PC-3 (cell line): Measurements from ENCODE around the gene GMDS. TPM values are rescaled to one million over a fixed set of nuclear protein-coding genes. Genes with fewer than 3 reads are reported as not detected.

ENCODE experiments used
- ATAC-seq: fragments of 200-7000 bp; cut with Tn5 transposase; 2 replicates; pipeline ENCODE4 v1.9.1; 2020; ENCODE audit warnings: mild to moderate bottlenecking, moderate library complexity
- BruUV-seq: library from RNA; stranded (reverse); fragments of 400-500 nt; replicated peaks from 2 replicates; lab custom pipeline; 2021; lab: Mats Ljungman, UMichigan
- CTCF ChIA-PET: fragments of 300-600 bp; sonication (Branson Sonifier 250); formaldehyde crosslinking; loops from one replicate; lab custom pipeline; 2022; ENCODE audit warnings: antibody characterized with exemption; lab: Charles Lee
- POLR2A ChIA-PET: fragments of 300-600 bp; sonication (Branson Sonifier 250); formaldehyde crosslinking; loops from one replicate; lab custom pipeline; 2022; ENCODE audit warnings: antibody characterized with exemption; ENCODE audit not compliant: unreplicated experiment; lab: Charles Lee
- DNase-seq: peaks from one replicate; pipeline ENCODE4 v3.0.0-alpha.2; 2015
- H2AFZ ChIP-seq: fragments of 300-600 bp; sonication (generic); 2 replicates; pipeline ENCODE4 v1.6.0; 2016; ENCODE audit warnings: antibody characterized with exemption, low read length
- H3F3A ChIP-seq: fragments of 300-600 bp; sonication (generic); one replicate; pipeline ENCODE4 v1.6.0; 2017; ENCODE audit warnings: antibody characterized with exemption, low read length, control low read depth, mild to moderate bottlenecking; ENCODE audit not compliant: unreplicated experiment
- H3K27ac ChIP-seq: fragments of 300-600 bp; sonication (generic); 2 replicates; pipeline ENCODE4 v1.5.1; 2016; ENCODE audit warnings: mild to moderate bottlenecking, low read length
- H3K27me3 ChIP-seq: fragments of 300-600 bp; sonication (generic); 2 replicates; pipeline ENCODE4 v1.6.1; 2016; ENCODE audit warnings: low read length, mixed read lengths
- H3K36me3 ChIP-seq: fragments of 300-600 bp; sonication (generic); 2 replicates; pipeline ENCODE4 v1.6.1; 2016; ENCODE audit warnings: low read depth, mixed run types, low read length, mixed read lengths
- H3K4me1 ChIP-seq: fragments of 300-600 bp; sonication (generic); 2 replicates; pipeline ENCODE4 v1.5.1; 2016; ENCODE audit warnings: low read length; ENCODE audit not compliant: insufficient read depth
- H3K4me2 ChIP-seq: fragments of 300-600 bp; sonication (generic); 2 replicates; pipeline ENCODE4 v1.6.0; 2016; ENCODE audit warnings: low read length
- H3K4me3 ChIP-seq: fragments of 300-600 bp; sonication (generic); 2 replicates; pipeline ENCODE4 v1.5.1; 2016; ENCODE audit warnings: mild to moderate bottlenecking, low read length, mixed read lengths
- H3K79me2 ChIP-seq: fragments of 300-600 bp; sonication (generic); 2 replicates; pipeline ENCODE4 v1.6.1; 2017; ENCODE audit warnings: low read length, mixed read lengths
- H3K9ac ChIP-seq: fragments of 300-600 bp; sonication (generic); 2 replicates; pipeline ENCODE4 v1.6.0; 2016; ENCODE audit warnings: mild to moderate bottlenecking, low read length
- H3K9me2 ChIP-seq: fragments of 300-600 bp; sonication (generic); replicated peaks from 2 replicates; pipeline ENCODE4 v1.6.1; 2016; ENCODE audit warnings: mixed run types, low read length, mixed read lengths
- H3K9me3 ChIP-seq: fragments of 300-600 bp; sonication (generic); 2 replicates; pipeline ENCODE4 v1.6.1; 2016; ENCODE audit warnings: low read length, mixed read lengths
- H4K20me1 ChIP-seq: fragments of 300-600 bp; sonication (generic); 2 replicates; pipeline ENCODE4 v1.6.1; 2016; ENCODE audit warnings: low read length, mixed read lengths
- CTCF ChIP-seq: fragments of 300-600 bp; sonication (generic); conservative IDR thresholded peaks from 2 replicates; pipeline ENCODE4 v1.5.1; 2017; ENCODE audit warnings: antibody characterized with exemption, low read depth, mild to moderate bottlenecking, low read length
- EZH2 ChIP-seq: fragments of 300-600 bp; sonication (generic); IDR thresholded peaks from one replicate; pipeline ENCODE4 v1.6.1; 2017; ENCODE audit warnings: antibody characterized with exemption, mild to moderate bottlenecking, low read length; ENCODE audit not compliant: unreplicated experiment
- EZH2phosphoT487 ChIP-seq: fragments of 300-600 bp; sonication (generic); IDR thresholded peaks from 2 replicates; pipeline ENCODE4 v1.6.1; 2018; ENCODE audit warnings: mild to moderate bottlenecking, antibody characterized with exemption, low read length, borderline replicate concordance
- intact Hi-C: fragments of 100-400 bp; cut with micrococcal nuclease; formaldehyde crosslinking; loops from 2 replicates; pipeline ENCODE4 v1.9.0; 2023
- total RNA-seq: library from RNA; depleted of rRNA; stranded (reverse); fragments of >200 nt; gene quantifications from 2 replicates; pipeline ENCODE4 v1.2.3, GENCODE V29; 2014

The GMDS gene
- total RNA-seq, 1 experiment from 2014 or later, result 18.3 TPM

DNA sequence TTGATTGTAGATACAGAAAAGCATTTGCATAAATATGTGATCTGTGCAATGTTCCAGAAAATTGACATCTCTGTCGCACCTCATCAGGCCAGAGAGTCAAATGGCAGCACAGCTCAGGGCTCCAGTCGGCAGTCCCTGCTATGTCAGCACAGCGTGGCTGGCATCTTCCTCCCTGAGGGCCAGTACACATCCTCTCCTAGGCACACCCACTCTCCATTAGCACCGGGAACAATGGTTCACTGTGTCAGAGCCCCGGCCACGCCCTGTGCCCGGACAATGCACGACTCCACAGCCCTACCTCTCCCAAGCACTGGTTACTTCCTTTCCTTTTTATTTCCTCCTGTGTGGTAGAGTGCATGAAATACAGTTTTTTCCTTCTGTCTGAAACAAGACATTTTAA, 520.8 kb downstream of the GMDS start:
- H3K27ac ChIP-seq, result peak overlapping the region; percentile 96

DNA sequence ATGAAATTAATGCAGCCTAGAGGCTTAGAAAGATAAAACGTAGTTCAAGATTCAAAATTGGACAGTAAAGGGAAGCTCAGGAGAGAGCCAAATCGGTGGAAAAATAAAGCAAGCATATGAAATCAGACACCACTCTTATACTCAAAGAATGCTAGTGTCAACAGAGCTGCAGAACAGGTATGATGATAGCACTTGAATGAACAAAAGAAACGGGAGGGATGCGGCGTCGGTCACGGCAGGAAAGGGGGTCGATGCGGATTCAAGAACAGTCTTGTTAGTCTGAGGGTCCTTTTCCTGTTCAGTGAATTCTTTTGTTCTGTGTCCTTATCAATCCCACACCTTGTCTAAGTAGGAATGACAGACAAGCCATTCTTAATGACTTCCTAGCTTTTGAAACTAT, 521.3 kb downstream of the GMDS start:
- POLR2A ChIA-PET, result interaction anchor here (0.6 kb wide), 1 partner anchor 112 kb away, joined by 4 read pairs; no protein-coding TSS in a partner anchor
- H3K36me3 ChIP-seq, result no peaks in the 10 kb centered on the region; the same call in 1 of the 2 replicates
- H2AFZ ChIP-seq, result peak overlapping the region; percentile 38
- H3K4me1 ChIP-seq, result peaks cover 20% of the 10 kb centered on the region
- peak overlapping the region; percentile 74 for H3K4me2 ChIP-seq
- H4K20me1 ChIP-seq, result no peaks in the 10 kb centered on the region
- no peaks in the 10 kb centered on the region for H3K9me2 ChIP-seq
- no peaks in the 10 kb centered on the region for H3K9me3 ChIP-seq
- H3K27me3 ChIP-seq, result no peaks in the 10 kb centered on the region
- H3K9ac ChIP-seq, result peak overlapping the region; percentile 75
- H3F3A ChIP-seq, result no peaks in the 10 kb centered on the region
- TF ChIP-seq EZH2phosphoT487 (no peak), EZH2 (no peak)
- peak; percentile 79 for DNase-seq
- CTCF ChIA-PET, result interaction anchor here (0.6 to 0.7 kb wide), 2 partner anchors 380 to 501 kb away, joined by 3 to 4 read pairs; no protein-coding TSS in a partner anchor
- no peaks in the 10 kb centered on the region for H3K79me2 ChIP-seq
- TSS peak; percentile 65 for BruUV-seq
- peak; percentile 74 for ATAC-seq
- intact Hi-C loops, result loop anchor here (1.0 to 5.0 kb wide), 2 partner anchors 35 to 43 kb away; no protein-coding TSS in a partner anchor
- peak overlapping the region; percentile 96 for H3K27ac ChIP-seq
- H3K4me3 ChIP-seq, result peak overlapping the region; percentile 45

More for the DNA sequence above, 520.8 kb downstream of the GMDS start:
- H2AFZ ChIP-seq, result peak overlapping the region; percentile 38
- peak overlapping the region; percentile 74 for H3K4me2 ChIP-seq
- H3F3A ChIP-seq, result no peaks in the 10 kb centered on the region
- no peaks in the 10 kb centered on the region; the same call in 1 of the 2 replicates for H3K36me3 ChIP-seq
- no TSS peak for BruUV-seq
- H3K4me3 ChIP-seq, result peak overlapping the region; percentile 45
- H4K20me1 ChIP-seq, result no peaks in the 10 kb centered on the region
- ChIA-PET POLR2A (no interaction called here), CTCF (interaction anchor here (0.7 kb wide), 1 partner anchor 380 kb away, joined by 3 read pairs; no protein-coding TSS in a partner anchor)
- intact Hi-C loops, result loop anchor here (1.0 to 5.0 kb wide), 2 partner anchors 35 to 43 kb away; no protein-coding TSS in a partner anchor
- DNase-seq (peak; percentile 93), ATAC-seq (peak; percentile 99)
- H3K4me1 ChIP-seq, result peaks cover 20% of the 10 kb centered on the region
- H3K27me3 ChIP-seq, result no peaks in the 10 kb centered on the region
- peak overlapping the region; percentile 75 for H3K9ac ChIP-seq
- no peaks in the 10 kb centered on the region for H3K9me3 ChIP-seq
- H3K9me2 ChIP-seq, result no peaks in the 10 kb centered on the region
- H3K79me2 ChIP-seq, result no peaks in the 10 kb centered on the region
- TF ChIP-seq CTCF, result no peak
- TF ChIP-seq EZH2, result no peak
- TF ChIP-seq EZH2phosphoT487, result no peak

DNA sequence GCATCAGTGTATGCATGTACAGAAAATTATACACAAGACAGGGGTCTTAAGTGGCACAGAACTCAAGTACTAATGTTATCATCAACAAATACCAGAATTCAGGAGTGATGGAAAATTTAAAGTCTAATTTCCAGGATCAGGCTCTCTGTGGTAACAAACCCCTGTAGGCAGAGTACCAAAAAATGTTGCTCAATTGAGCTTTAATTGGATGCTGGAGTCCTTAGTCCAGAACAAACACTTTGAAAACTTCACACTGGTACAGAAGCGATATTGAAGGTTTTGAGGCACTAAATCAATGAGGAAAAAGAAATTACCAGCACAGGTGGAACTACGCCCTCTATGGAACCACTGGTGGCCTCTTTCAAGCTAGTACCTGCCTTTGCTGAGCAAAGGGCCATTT, 522.6 kb downstream of the GMDS start:
- Histone ChIP-seq H3K27ac (no peak overlapping the region), H3K9ac (no peak overlapping the region), H3K4me2 (no peak overlapping the region), H3K9me2 (no peaks in the 10 kb centered on the region), H3K9me3 (no peaks in the 10 kb centered on the region), H3K4me3 (no peak overlapping the region), H3F3A (no peaks in the 10 kb centered on the region), H2AFZ (no peak overlapping the region), H3K79me2 (no peaks in the 10 kb centered on the region), H3K36me3 (no peaks in the 10 kb centered on the region; the same call in 1 of the 2 replicates), H3K4me1 (peaks cover 20% of the 10 kb centered on the region), H4K20me1 (no peaks in the 10 kb centered on the region), H3K27me3 (no peaks in the 10 kb centered on the region)
- DNase-seq (no peak), ATAC-seq (no peak)
- TF ChIP-seq CTCF, result no peak
- intact Hi-C loops, result loop anchor here (5.0 kb wide), 1 partner anchor 44 kb away; no protein-coding TSS in a partner anchor
- CTCF ChIA-PET, result no interaction called here
- POLR2A ChIA-PET, result no interaction called here
- no TSS peak for BruUV-seq
